Measurements from ENCODE around the gene GARIN1A.
"Not testable (repeated sequence)": the region's sequence is repeated elsewhere in the genome, so short reads cannot be mapped to it uniquely, and the experiment has no call there.

The GARIN1A gene

DNA sequence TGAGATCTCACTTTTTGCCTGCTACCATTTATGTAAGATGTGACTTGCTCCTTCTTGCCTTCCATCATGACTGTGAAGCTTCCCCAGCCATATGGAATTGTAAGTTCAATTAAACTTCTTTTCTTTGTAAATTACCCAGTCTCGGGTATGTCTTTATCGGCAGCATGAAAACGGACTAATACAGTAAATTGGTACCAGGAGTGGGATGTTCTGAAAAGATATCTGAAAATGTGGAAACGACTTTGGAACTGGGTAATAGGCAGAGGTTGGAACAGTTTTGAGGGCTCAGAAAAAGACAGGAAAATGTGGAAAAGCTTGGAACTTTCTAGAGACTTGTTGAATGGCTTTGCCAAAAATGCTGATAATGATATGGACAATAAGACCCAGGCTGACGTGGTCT lies 10.6 kb upstream of the GARIN1A start:
- Histone ChIP-seq H3K4me1 (ENCODE audit: control insufficient read depth, insufficient read depth, low read length) (no peaks in the 10 kb centered on the region), H3K4me3 (ENCODE audit: low read length) (no peak overlapping the region), H3K27me3 (ENCODE audit: control insufficient read depth, insufficient read depth, low read length) (no peaks in the 10 kb centered on the region), H3K9ac (ENCODE audit: low read length) (no peak overlapping the region), H3K36me3 (ENCODE audit: control insufficient read depth, insufficient read depth, low read length) (no peaks in the 10 kb centered on the region), H3K9me3 (ENCODE audit: control insufficient read depth, low read length) (no peaks in the 10 kb centered on the region)

GRCh38 chr7:128662091-128662490 lies 10.0 kb upstream of the GARIN1A start:
- Histone ChIP-seq H3K36me3 (ENCODE audit: control insufficient read depth, insufficient read depth, low read length) (no peaks in the 10 kb centered on the region), H3K9ac (ENCODE audit: low read length) (no peak overlapping the region), H3K27me3 (ENCODE audit: control insufficient read depth, insufficient read depth, low read length) (no peaks in the 10 kb centered on the region), H3K9me3 (ENCODE audit: control insufficient read depth, low read length) (no peaks in the 10 kb centered on the region), H3K4me3 (ENCODE audit: low read length) (no peak overlapping the region), H3K4me1 (ENCODE audit: control insufficient read depth, insufficient read depth, low read length) (no peaks in the 10 kb centered on the region)

DNA sequence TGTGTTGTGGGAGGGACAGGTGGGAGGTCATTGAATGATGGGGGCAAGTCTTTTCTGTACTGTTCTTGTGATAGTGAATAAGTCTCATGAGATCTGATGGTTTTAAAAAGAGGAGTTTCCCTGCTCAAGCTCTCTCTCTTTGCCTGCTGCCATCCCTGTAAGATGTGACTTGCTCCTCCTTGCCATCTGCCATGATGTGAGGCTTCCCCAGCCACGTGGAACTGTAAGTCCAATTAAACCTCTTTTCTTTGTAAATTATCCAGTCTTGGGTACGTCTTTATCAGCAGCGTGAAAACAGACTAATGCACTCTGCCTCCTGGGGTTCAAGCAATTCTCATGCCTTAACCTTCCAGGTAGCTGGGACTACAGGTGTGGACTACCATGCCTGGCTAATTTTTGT lies 8.9 kb upstream of the GARIN1A start:
- not testable (repeated sequence) for H3K9ac ChIP-seq (ENCODE audit: low read length); H3K27me3 ChIP-seq (ENCODE audit: control insufficient read depth, insufficient read depth, low read length); H3K4me1 ChIP-seq (ENCODE audit: control insufficient read depth, insufficient read depth, low read length); H3K4me3 ChIP-seq (ENCODE audit: low read length); H3K36me3 ChIP-seq (ENCODE audit: control insufficient read depth, insufficient read depth, low read length); H3K9me3 ChIP-seq (ENCODE audit: control insufficient read depth, low read length)

DNA sequence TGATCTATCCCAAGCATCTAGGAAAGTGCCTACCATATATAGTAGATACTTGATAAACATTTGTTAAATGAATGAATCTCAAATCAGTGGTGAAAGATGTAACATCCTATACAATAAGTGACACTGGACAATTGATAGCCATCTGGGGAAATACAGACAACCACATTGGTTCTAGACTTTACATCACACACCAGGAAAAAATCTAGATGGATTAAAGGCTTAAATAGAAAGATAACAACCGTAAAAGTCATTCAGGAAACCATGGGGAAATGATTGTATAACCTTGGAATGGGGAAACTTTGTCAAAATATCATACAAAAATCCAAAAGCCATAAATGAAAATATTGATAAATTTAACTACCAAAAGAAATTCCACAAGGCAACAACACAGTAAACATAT lies 7.0 kb upstream of the GARIN1A start:
- Histone ChIP-seq H3K4me1 (ENCODE audit: control insufficient read depth, insufficient read depth, low read length) (no peaks in the 10 kb centered on the region), H3K4me3 (ENCODE audit: low read length) (no peak overlapping the region), H3K9ac (ENCODE audit: low read length) (no peak overlapping the region), H3K36me3 (ENCODE audit: control insufficient read depth, insufficient read depth, low read length) (no peaks in the 10 kb centered on the region), H3K9me3 (ENCODE audit: control insufficient read depth, low read length) (no peaks in the 10 kb centered on the region), H3K27me3 (ENCODE audit: control insufficient read depth, insufficient read depth, low read length) (no peaks in the 10 kb centered on the region)

DNA sequence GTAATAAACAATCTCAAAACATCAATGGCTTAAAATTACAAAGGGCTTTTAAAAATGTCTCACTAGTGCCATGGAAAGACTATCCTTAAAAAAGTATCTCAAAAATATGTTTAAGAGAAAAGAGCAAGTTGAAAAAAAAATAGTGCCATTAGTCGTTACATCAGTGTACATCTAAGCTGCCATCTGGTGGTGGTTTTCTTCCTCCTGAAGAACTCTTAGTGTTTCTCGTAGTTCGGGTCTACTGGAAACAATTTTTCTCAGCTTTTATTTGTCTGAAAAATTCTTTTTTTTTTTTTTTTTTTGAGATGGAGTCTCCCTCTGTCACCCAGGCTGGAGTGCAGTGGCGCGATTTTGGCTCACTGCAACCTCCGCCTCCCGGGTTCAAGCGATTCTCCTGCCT lies 5.9 kb upstream of the GARIN1A start:
- Histone ChIP-seq H3K4me1 (ENCODE audit: control insufficient read depth, insufficient read depth, low read length) (no peaks in the 10 kb centered on the region), H3K4me3 (ENCODE audit: low read length) (no peak overlapping the region), H3K9me3 (ENCODE audit: control insufficient read depth, low read length) (no peaks in the 10 kb centered on the region), H3K27me3 (ENCODE audit: control insufficient read depth, insufficient read depth, low read length) (no peaks in the 10 kb centered on the region), H3K36me3 (ENCODE audit: control insufficient read depth, insufficient read depth, low read length) (no peaks in the 10 kb centered on the region), H3K9ac (ENCODE audit: low read length) (no peak overlapping the region)

- Histone ChIP-seq H3K9ac (ENCODE audit: low read length) (no peak overlapping the region), H3K4me1 (ENCODE audit: control insufficient read depth, insufficient read depth, low read length) (no peaks in the 10 kb centered on the region), H3K27me3 (ENCODE audit: control insufficient read depth, insufficient read depth, low read length) (no peaks in the 10 kb centered on the region), H3K36me3 (ENCODE audit: control insufficient read depth, insufficient read depth, low read length) (no peaks in the 10 kb centered on the region), H3K9me3 (ENCODE audit: control insufficient read depth, low read length) (no peaks in the 10 kb centered on the region), H3K4me3 (ENCODE audit: low read length) (no peak overlapping the region)
These were observed 930 bp downstream of the GARIN1A start for GRCh38 chr7:128672927-128673517.

DNA sequence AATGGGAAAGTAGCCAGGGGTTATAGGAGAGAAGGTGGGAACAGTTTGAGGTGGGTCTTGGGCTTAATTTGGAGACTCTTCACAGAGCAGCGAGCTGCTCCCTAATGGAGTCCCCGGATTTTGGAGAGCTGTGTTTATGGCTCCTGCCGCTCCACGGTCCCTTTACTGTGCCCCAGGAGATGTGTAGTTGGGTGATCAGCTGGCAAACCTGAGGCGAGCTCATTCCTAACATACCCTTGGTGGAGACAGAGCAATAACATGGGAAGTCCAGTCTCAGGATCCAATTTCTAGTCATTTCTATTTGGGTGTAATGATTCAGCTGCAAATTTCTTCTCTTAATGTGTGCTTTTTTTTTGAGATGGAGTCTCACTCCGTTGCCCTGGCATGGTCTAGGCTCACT lies 1.5 kb downstream of the GARIN1A start:
- Histone ChIP-seq H3K27me3 (ENCODE audit: control insufficient read depth, insufficient read depth, low read length) (no peaks in the 10 kb centered on the region), H3K9ac (ENCODE audit: low read length) (no peak overlapping the region), H3K4me1 (ENCODE audit: control insufficient read depth, insufficient read depth, low read length) (no peaks in the 10 kb centered on the region), H3K4me3 (ENCODE audit: low read length) (no peak overlapping the region), H3K36me3 (ENCODE audit: control insufficient read depth, insufficient read depth, low read length) (no peaks in the 10 kb centered on the region), H3K9me3 (ENCODE audit: control insufficient read depth, low read length) (no peaks in the 10 kb centered on the region)

- no peak overlapping the region for H3K4me3 ChIP-seq (ENCODE audit: low read length)
- H3K9ac ChIP-seq (ENCODE audit: low read length) = no peak overlapping the region
- H3K36me3 ChIP-seq (ENCODE audit: control insufficient read depth, insufficient read depth, low read length) = no peaks in the 10 kb centered on the region
- H3K4me1 ChIP-seq (ENCODE audit: control insufficient read depth, insufficient read depth, low read length) = no peaks in the 10 kb centered on the region
- H3K9me3 ChIP-seq (ENCODE audit: control insufficient read depth, low read length) = no peaks in the 10 kb centered on the region
- no peaks in the 10 kb centered on the region for H3K27me3 ChIP-seq (ENCODE audit: control insufficient read depth, insufficient read depth, low read length)
These were observed 4.6 kb downstream of the GARIN1A start for GRCh38 chr7:128676665-128677064.

DNA sequence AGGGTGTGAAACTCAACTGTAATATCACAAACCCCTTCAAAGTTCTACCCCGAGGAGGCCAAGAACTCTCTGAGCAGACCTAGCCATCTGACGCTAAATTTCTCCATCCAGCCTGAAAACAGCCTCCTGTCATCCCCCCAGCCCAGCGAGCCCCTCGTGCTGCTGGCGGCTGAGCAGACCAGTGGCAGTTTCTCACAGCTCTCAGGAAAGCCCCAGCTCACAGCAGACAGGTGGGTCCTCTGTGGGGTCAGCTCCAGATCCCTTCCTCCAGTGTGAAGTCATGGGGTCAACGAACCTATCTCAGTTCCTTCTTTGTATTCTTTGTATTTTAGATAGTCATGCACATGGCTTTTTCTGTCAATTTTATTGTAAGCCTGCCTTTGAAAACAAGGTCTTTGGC lies 7.8 kb downstream of the GARIN1A start:
- Histone ChIP-seq H3K4me1 (ENCODE audit: control insufficient read depth, insufficient read depth, low read length) (no peaks in the 10 kb centered on the region), H3K9ac (ENCODE audit: low read length) (no peak overlapping the region), H3K36me3 (ENCODE audit: control insufficient read depth, insufficient read depth, low read length) (no peaks in the 10 kb centered on the region), H3K9me3 (ENCODE audit: control insufficient read depth, low read length) (no peaks in the 10 kb centered on the region), H3K27me3 (ENCODE audit: control insufficient read depth, insufficient read depth, low read length) (no peaks in the 10 kb centered on the region), H3K4me3 (ENCODE audit: low read length) (no peak overlapping the region)

DNA sequence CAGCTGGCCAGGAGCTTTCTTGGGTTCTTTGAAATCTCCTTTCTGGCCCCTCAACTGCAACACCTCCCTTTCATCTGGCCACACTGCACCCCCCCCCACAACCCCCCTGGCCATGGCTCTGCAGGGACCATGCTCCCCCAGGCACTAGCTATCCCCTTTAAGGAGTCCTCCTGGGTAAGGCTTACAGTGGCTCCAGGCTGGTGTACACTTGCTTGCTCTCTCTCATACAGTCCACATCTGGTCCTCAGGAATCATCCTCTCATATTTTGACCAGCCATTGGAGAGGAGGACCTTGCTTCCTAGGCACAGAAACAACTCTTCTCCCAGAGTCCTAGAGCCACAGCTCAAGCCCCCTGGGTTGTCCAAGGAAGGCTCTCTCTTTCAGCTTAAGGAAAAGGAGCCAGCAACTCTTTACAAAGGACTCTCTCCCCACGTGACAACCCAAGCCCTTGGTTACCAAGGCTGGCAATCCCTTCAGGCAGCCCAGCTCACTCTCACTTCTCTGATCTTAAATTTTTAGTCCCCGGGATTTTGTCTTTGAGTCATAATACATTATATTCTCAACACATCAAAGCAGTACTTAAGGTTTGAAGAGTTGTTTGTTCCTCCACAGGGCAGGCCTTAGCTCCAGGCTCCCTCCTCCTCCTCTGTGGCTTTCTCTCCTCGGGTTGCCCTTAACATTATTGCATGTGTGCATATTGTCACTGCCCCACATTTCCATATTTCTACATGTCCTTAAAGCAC lies 9.9 kb downstream of the GARIN1A start:
- H3K36me3 ChIP-seq (ENCODE audit: control insufficient read depth, insufficient read depth, low read length) = no peaks in the 10 kb centered on the region
- H3K9me3 ChIP-seq (ENCODE audit: control insufficient read depth, low read length) = no peaks in the 10 kb centered on the region
- no peaks in the 10 kb centered on the region for H3K4me1 ChIP-seq (ENCODE audit: control insufficient read depth, insufficient read depth, low read length)
- no peak overlapping the region for H3K4me3 ChIP-seq (ENCODE audit: low read length)
- H3K9ac ChIP-seq (ENCODE audit: low read length) = no peak overlapping the region
- no peaks in the 10 kb centered on the region for H3K27me3 ChIP-seq (ENCODE audit: control insufficient read depth, insufficient read depth, low read length)

GRCh38 chr7:128683270-128683669 lies 11.2 kb downstream of the GARIN1A start:
- H3K27me3 ChIP-seq (ENCODE audit: control insufficient read depth, insufficient read depth, low read length); H3K36me3 ChIP-seq (ENCODE audit: control insufficient read depth, insufficient read depth, low read length); H3K4me1 ChIP-seq (ENCODE audit: control insufficient read depth, insufficient read depth, low read length); H3K4me3 ChIP-seq (ENCODE audit: low read length); H3K9ac ChIP-seq (ENCODE audit: low read length); H3K9me3 ChIP-seq (ENCODE audit: control insufficient read depth, low read length): not testable (repeated sequence)

GRCh38 chr7:128683738-128684137 lies 11.6 kb downstream of the GARIN1A start:
- H3K4me3 ChIP-seq (ENCODE audit: low read length); H3K4me1 ChIP-seq (ENCODE audit: control insufficient read depth, insufficient read depth, low read length); H3K9ac ChIP-seq (ENCODE audit: low read length); H3K9me3 ChIP-seq (ENCODE audit: control insufficient read depth, low read length); H3K27me3 ChIP-seq (ENCODE audit: control insufficient read depth, insufficient read depth, low read length); H3K36me3 ChIP-seq (ENCODE audit: control insufficient read depth, insufficient read depth, low read length): not testable (repeated sequence)

DNA sequence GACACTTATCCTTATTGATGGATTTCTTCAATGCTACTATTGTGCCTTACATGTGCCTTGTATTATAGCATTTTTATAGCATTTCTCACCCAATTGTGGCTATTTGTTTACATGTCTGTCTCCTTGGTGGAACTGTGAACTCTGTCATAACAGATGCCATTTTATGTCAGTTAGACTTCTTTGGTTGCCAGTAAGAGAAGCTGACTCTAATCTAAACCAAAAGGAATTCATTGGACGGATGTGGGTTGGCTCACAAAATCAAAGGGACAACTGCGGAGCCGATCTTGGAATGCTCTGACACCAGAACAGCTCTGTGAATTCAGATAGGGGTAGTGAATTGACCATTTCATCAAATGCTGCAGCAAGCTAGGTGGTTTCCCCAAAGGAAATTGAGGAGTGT lies 15.0 kb downstream of the GARIN1A start:
- H3K27me3 ChIP-seq (ENCODE audit: control insufficient read depth, insufficient read depth, low read length) = no peaks in the 10 kb centered on the region
- no peak overlapping the region for H3K4me3 ChIP-seq (ENCODE audit: low read length)
- no peak overlapping the region for H3K9ac ChIP-seq (ENCODE audit: low read length)
- no peaks in the 10 kb centered on the region for H3K4me1 ChIP-seq (ENCODE audit: control insufficient read depth, insufficient read depth, low read length)
- no peaks in the 10 kb centered on the region for H3K9me3 ChIP-seq (ENCODE audit: control insufficient read depth, low read length)
- H3K36me3 ChIP-seq (ENCODE audit: control insufficient read depth, insufficient read depth, low read length) = no peaks in the 10 kb centered on the region

All from mucosa of stomach (tissue), 1 donor.